Calu3 (cell line): ENCODE data around the gene SLC30A1. TPM values are rescaled to one million over a fixed set of nuclear protein-coding genes. Genes with fewer than 3 reads are reported as not detected.

Source experiments
- BruUV-seq: library from RNA; stranded (reverse); fragments of 400-500 nt; replicated peaks from 2 replicates; lab custom pipeline; 2021; lab: Mats Ljungman, UMichigan
- CTCF ChIA-PET: fragments of 300-600 bp; sonication (Branson Sonifier 250); formaldehyde crosslinking; loops from one replicate; lab custom pipeline; 2022; ENCODE audit warnings: antibody characterized with exemption; lab: Charles Lee
- DNase-seq: peaks from one replicate; pipeline ENCODE4 v3.0.0; 2022
- H3K27ac Mint-ChIP-seq: one replicate; pipeline ENCODE4 v1.8.0; 2022; ENCODE audit warnings: mixed read lengths; ENCODE audit not compliant: unreplicated experiment
- H3K27me3 Mint-ChIP-seq: one replicate; pipeline ENCODE4 v1.8.0; 2022; ENCODE audit warnings: mixed read lengths; ENCODE audit not compliant: unreplicated experiment
- H3K36me3 Mint-ChIP-seq: one replicate; pipeline ENCODE4 v1.8.0; 2022; ENCODE audit warnings: mild to moderate bottlenecking, moderate library complexity, mixed read lengths; ENCODE audit not compliant: insufficient read depth, unreplicated experiment
- H3K4me1 Mint-ChIP-seq: one replicate; pipeline ENCODE4 v1.8.0; 2022; ENCODE audit warnings: mild to moderate bottlenecking, low read depth, mixed read lengths; ENCODE audit not compliant: unreplicated experiment
- H3K4me3 Mint-ChIP-seq: one replicate; pipeline ENCODE4 v1.8.0; 2022; ENCODE audit warnings: mild to moderate bottlenecking, low read depth, moderate library complexity, mixed read lengths; ENCODE audit not compliant: unreplicated experiment
- H3K9me3 Mint-ChIP-seq: one replicate; pipeline ENCODE4 v1.8.0; 2022; ENCODE audit warnings: low read depth, mixed read lengths; ENCODE audit not compliant: unreplicated experiment
- intact Hi-C: fragments of 100-400 bp; cut with micrococcal nuclease; formaldehyde crosslinking; loops from one replicate; pipeline ENCODE4 v1.10.0; 2022; ENCODE audit not compliant: unreplicated experiment
- total RNA-seq: library from RNA; stranded (reverse); gene quantifications from 2 replicates; pipeline ENCODE4 v1.2.3, GENCODE V29; 2022
- TF ChIP-seq, protein P1 (sequence below): fragments of 200-600 bp; IDR thresholded peaks from one replicate; pipeline ENCODE4 v1.8.0; 2022; ENCODE audit warnings: antibody characterized with exemption; ENCODE audit not compliant: unreplicated experiment

The SLC30A1 gene
- total RNA-seq, 1 experiment from 2014 or later, result 15.5 TPM

- peaks cover 18% of the 10 kb centered on the region for H3K4me1 Mint-ChIP-seq
- TF ChIP-seq, protein P1, sequence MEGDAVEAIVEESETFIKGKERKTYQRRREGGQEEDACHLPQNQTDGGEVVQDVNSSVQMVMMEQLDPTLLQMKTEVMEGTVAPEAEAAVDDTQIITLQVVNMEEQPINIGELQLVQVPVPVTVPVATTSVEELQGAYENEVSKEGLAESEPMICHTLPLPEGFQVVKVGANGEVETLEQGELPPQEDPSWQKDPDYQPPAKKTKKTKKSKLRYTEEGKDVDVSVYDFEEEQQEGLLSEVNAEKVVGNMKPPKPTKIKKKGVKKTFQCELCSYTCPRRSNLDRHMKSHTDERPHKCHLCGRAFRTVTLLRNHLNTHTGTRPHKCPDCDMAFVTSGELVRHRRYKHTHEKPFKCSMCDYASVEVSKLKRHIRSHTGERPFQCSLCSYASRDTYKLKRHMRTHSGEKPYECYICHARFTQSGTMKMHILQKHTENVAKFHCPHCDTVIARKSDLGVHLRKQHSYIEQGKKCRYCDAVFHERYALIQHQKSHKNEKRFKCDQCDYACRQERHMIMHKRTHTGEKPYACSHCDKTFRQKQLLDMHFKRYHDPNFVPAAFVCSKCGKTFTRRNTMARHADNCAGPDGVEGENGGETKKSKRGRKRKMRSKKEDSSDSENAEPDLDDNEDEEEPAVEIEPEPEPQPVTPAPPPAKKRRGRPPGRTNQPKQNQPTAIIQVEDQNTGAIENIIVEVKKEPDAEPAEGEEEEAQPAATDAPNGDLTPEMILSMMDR, result no peak
- H3K27ac Mint-ChIP-seq, result no peak overlapping the region
- CTCF ChIA-PET, result no interaction called here
- intact Hi-C loops, result no loop called here
- peaks cover 13% of the 10 kb centered on the region for H3K27me3 Mint-ChIP-seq
- no peak overlapping the region for H3K4me3 Mint-ChIP-seq
- BruUV-seq, result no TSS peak
- no peak for DNase-seq
- no peaks in the 10 kb centered on the region for H3K36me3 Mint-ChIP-seq
- no peaks in the 10 kb centered on the region for H3K9me3 Mint-ChIP-seq
Measured at GRCh38 chr1:211564084-211564483, 14.9 kb downstream of the SLC30A1 start.

DNA sequence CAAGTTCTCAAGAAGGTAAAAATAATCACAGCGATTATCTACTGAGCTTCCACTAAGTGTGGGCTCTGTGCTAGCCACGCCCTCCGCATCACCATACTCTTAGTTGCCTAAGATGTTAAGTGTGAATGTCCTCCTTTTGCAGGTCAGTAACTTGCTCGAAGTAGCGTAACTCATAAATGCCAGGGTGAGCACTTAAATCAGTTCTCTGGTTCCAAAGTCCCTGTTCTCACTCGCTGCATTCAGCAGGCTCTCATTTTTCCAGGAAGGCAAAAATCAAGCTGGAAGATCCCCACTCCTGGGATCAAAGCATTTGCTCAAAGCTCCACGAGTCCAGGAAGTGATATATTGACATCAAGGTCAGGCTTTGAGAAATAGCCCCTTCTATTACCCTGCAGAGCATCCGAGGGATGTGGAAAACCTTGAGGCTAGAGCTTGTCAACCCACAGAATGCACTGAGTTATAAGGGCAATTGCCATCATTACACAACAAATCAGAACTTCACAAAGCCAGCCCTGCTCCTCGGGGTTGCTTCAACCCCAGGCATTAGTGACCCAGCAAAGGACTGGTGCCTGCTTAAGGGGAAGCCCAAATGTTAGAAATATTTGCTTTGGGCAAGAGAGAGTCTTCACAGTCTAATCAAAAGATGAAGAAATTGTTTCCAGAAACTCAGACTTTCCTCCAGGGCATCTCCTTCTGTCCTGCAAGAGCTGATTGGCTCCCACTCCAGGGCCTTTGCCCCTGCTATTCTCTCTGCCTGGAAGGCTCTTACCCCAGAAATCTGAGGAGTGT is 19.5 kb downstream of the SLC30A1 start:
- no TSS peak for BruUV-seq
- CTCF ChIA-PET, result no interaction called here
- H3K9me3 Mint-ChIP-seq, result no peaks in the 10 kb centered on the region

GRCh38 chr1:211557894-211558625 is 20.9 kb downstream of the SLC30A1 start:
- CTCF ChIA-PET, result interaction anchor here (0.9 kb wide), 1 partner anchor 43 kb away, joined by 3 read pairs; no protein-coding TSS in a partner anchor
- no TSS peak for BruUV-seq
- no peaks in the 10 kb centered on the region for H3K4me1 Mint-ChIP-seq
- H3K27ac Mint-ChIP-seq, result no peak overlapping the region
- no peaks in the 10 kb centered on the region for H3K27me3 Mint-ChIP-seq
- no peak for DNase-seq
- no peaks in the 10 kb centered on the region for H3K9me3 Mint-ChIP-seq
- intact Hi-C loops, result no loop called here
- no peak overlapping the region for H3K4me3 Mint-ChIP-seq
- no peaks in the 10 kb centered on the region for H3K36me3 Mint-ChIP-seq
- TF ChIP-seq, protein P1, result no peak

More for the DNA sequence above, 19.5 kb downstream of the SLC30A1 start:
- DNase-seq, result no peak
- intact Hi-C loops, result no loop called here
- Mint-ChIP-seq H3K27ac (no peak overlapping the region), H3K4me1 (no peaks in the 10 kb centered on the region), H3K4me3 (no peak overlapping the region), H3K36me3 (no peaks in the 10 kb centered on the region), H3K27me3 (peaks cover 13% of the 10 kb centered on the region)
- TF ChIP-seq, protein P1, result no peak

GRCh38 chr1:211553549-211553948 is 25.4 kb downstream of the SLC30A1 start:
- no peaks in the 10 kb centered on the region for H3K9me3 Mint-ChIP-seq
- intact Hi-C loops, result loop anchor here (5.0 kb wide), 1 partner anchor 36 kb away; no protein-coding TSS in a partner anchor
- H3K27me3 Mint-ChIP-seq, result no peaks in the 10 kb centered on the region
- CTCF ChIA-PET, result no interaction called here
- H3K27ac Mint-ChIP-seq, result no peak overlapping the region
- peaks cover 14% of the 10 kb centered on the region for H3K4me1 Mint-ChIP-seq
- BruUV-seq, result no TSS peak
- TF ChIP-seq, protein P1, result no peak
- H3K36me3 Mint-ChIP-seq, result no peaks in the 10 kb centered on the region
- H3K4me3 Mint-ChIP-seq, result no peak overlapping the region
- DNase-seq, result no peak
